Activated naive CD4-positive, alpha-beta T cell (primary cell): ENCODE measurements around the gene COL17A1.

Experiments used
- DNase-seq, 4 experiments: peaks; one replicate each; lab custom pipeline; 2025; lab: John Stamatoyannopoulos, UW

Gene COL17A1

GRCh38 chr10:104032144-104032775 is 53.4 kb downstream of the COL17A1 start:
- no peak for DNase-seq

GRCh38 chr10:104031631-104032030 is 54.0 kb downstream of the COL17A1 start:
- DNase-seq: no peak

GRCh38 chr10:104029521-104029860 is 56.2 kb downstream of the COL17A1 start:
- no peak for DNase-seq

- no peak for DNase-seq
These were observed 56.7 kb downstream of the COL17A1 start for GRCh38 chr10:104028823-104029520.

GRCh38 chr10:104028146-104028545 is 57.5 kb downstream of the COL17A1 start:
- DNase-seq: no peak

- no peak for DNase-seq
These were observed 58.9 kb downstream of the COL17A1 start for GRCh38 chr10:104026762-104027161.

GRCh38 chr10:104025524-104025923 is 60.2 kb downstream of the COL17A1 start:
- DNase-seq: no peak

GRCh38 chr10:104022026-104022425 is 63.7 kb downstream of the COL17A1 start:
- DNase-seq: no peak

- DNase-seq: no peak
These were observed 64.4 kb downstream of the COL17A1 start for GRCh38 chr10:104021246-104021645.

GRCh38 chr10:104020020-104020419 is 65.7 kb downstream of the COL17A1 start:
- DNase-seq: no peak

GRCh38 chr10:104018471-104018870 is 67.2 kb downstream of the COL17A1 start:
- DNase-seq: no peak

- DNase-seq: no peak
These were observed 69.0 kb downstream of the COL17A1 start for GRCh38 chr10:104016661-104017060.

GRCh38 chr10:104014176-104014575 is 71.5 kb downstream of the COL17A1 start:
- DNase-seq: no peak

GRCh38 chr10:104013489-104013888 is 72.2 kb downstream of the COL17A1 start:
- DNase-seq: no peak

GRCh38 chr10:104011904-104012303 is 73.8 kb downstream of the COL17A1 start:
- DNase-seq: no peak

GRCh38 chr10:104005172-104005863 is 80.4 kb downstream of the COL17A1 start:
- no peak for DNase-seq

- no peak for DNase-seq
These were observed 82.8 kb downstream of the COL17A1 start for GRCh38 chr10:104002911-104003310.

- DNase-seq: no peak
These were observed 86.9 kb downstream of the COL17A1 start for GRCh38 chr10:103998805-103999204.

GRCh38 chr10:103995134-103995533 is 90.5 kb downstream of the COL17A1 start:
- DNase-seq: no peak

- DNase-seq: no peak
These were observed 94.1 kb downstream of the COL17A1 start for GRCh38 chr10:103991393-103992128.

- DNase-seq: no peak
These were observed 95.1 kb downstream of the COL17A1 start for GRCh38 chr10:103990531-103990930.

- DNase-seq: no peak
These were observed 95.6 kb downstream of the COL17A1 start for GRCh38 chr10:103990121-103990520.

- DNase-seq: no peak
These were observed 99.3 kb downstream of the COL17A1 start for GRCh38 chr10:103986360-103986759.
